GM18502 (cell line): Measurements from ENCODE around the gene GAS2L2.

Source experiments
- ATAC-seq: cut with Tn5 transposase; IDR thresholded peaks from one replicate; pipeline ENCODE4 v1.9.1; 2021; ENCODE audit warnings: mild to moderate bottlenecking; ENCODE audit not compliant: unreplicated experiment, poor library complexity

Gene GAS2L2

GRCh38 chr17:35730400-35731005 is 22.5 kb downstream of the GAS2L2 start:
- ATAC-seq = no peak

- ATAC-seq = no peak
Observed at GRCh38 chr17:35729405-35729833, 23.6 kb downstream of the GAS2L2 start.

- ATAC-seq = no peak
Observed at GRCh38 chr17:35728551-35728950, 24.5 kb downstream of the GAS2L2 start.

GRCh38 chr17:35727635-35728034 is 25.4 kb downstream of the GAS2L2 start:
- no peak for ATAC-seq

- no peak for ATAC-seq
Observed at GRCh38 chr17:35726953-35727460, 26.0 kb downstream of the GAS2L2 start.

- no peak for ATAC-seq
Observed at GRCh38 chr17:35726127-35726952, 26.7 kb downstream of the GAS2L2 start.

- no peak for ATAC-seq
Observed at GRCh38 chr17:35725802-35726126, 27.3 kb downstream of the GAS2L2 start.

GRCh38 chr17:35725058-35725457 is 28.0 kb downstream of the GAS2L2 start:
- ATAC-seq = no peak

GRCh38 chr17:35723735-35724134 is 29.3 kb downstream of the GAS2L2 start:
- no peak for ATAC-seq

GRCh38 chr17:35717475-35717874 is 35.6 kb downstream of the GAS2L2 start:
- no peak for ATAC-seq

GRCh38 chr17:35716897-35717465 is 36.1 kb downstream of the GAS2L2 start:
- ATAC-seq = no peak

GRCh38 chr17:35716173-35716572 is 36.9 kb downstream of the GAS2L2 start:
- ATAC-seq = no peak

- ATAC-seq = no peak
Observed at GRCh38 chr17:35715416-35715815, 37.6 kb downstream of the GAS2L2 start.

GRCh38 chr17:35714988-35715387 is 38.1 kb downstream of the GAS2L2 start:
- ATAC-seq = no peak

GRCh38 chr17:35713069-35713728 is 39.8 kb downstream of the GAS2L2 start:
- ATAC-seq = no peak

GRCh38 chr17:35710950-35711349 is 42.1 kb downstream of the GAS2L2 start:
- ATAC-seq = no peak

- ATAC-seq = no peak
Observed at GRCh38 chr17:35709874-35710273, 43.2 kb downstream of the GAS2L2 start.

GRCh38 chr17:35708951-35709350 is 44.1 kb downstream of the GAS2L2 start:
- no peak for ATAC-seq

- ATAC-seq = no peak
Observed at GRCh38 chr17:35708149-35708548, 44.9 kb downstream of the GAS2L2 start.

- no peak for ATAC-seq
Observed at GRCh38 chr17:35705705-35706104, 47.3 kb downstream of the GAS2L2 start.

- ATAC-seq = no peak
Observed at GRCh38 chr17:35705230-35705629, 47.8 kb downstream of the GAS2L2 start.
